Upper lobe of left lung (tissue), 6 donors: ENCODE data around the gene PNLIPRP3. TPM values are rescaled to one million over a fixed set of nuclear protein-coding genes. Genes with fewer than 3 reads are reported as not detected.

ENCODE experiments used
- ATAC-seq, 2 donors: fragments of 200-7000 bp; cut with Tn5 transposase; one replicate each; pipeline ENCODE4 v1.9.1; 2022; ENCODE audit warnings: mild to moderate bottlenecking in 2 of 2, moderate library complexity in 2 of 2; ENCODE audit not compliant: low FRiP score in 2 of 2
- DNase-seq, 2 donors: peaks; one replicate each; pipeline ENCODE4 v3.0.0-alpha.2; 2019 to 2020
- H3K27ac ChIP-seq, 4 donors: fragments of 200-600 bp; sonication (generic); one replicate each; pipeline ENCODE4 v1.5.1; 2016 to 2019
- H3K27me3 ChIP-seq, 4 donors: fragments of 200-600 bp; sonication (generic); one replicate each; pipeline ENCODE4 v1.5.1; 2017 to 2019
- H3K36me3 ChIP-seq, 4 donors: fragments of 200-600 bp; sonication (generic); one replicate each; pipeline ENCODE4 v1.5.1; 2016 to 2019
- H3K4me1 ChIP-seq, 4 donors: fragments of 200-600 bp; sonication (generic); one replicate each; pipeline ENCODE4 v1.5.1; 2018 to 2019
- H3K4me3 ChIP-seq, 4 donors: fragments of 200-600 bp; sonication (generic); one replicate each; pipeline ENCODE4 v1.5.1; 2017 to 2019; ENCODE audit warnings: mild to moderate bottlenecking in 2 of 4, moderate library complexity in 1 of 4
- H3K9me3 ChIP-seq, 4 donors: fragments of 200-600 bp; sonication (generic); one replicate each; pipeline ENCODE4 v1.5.1; 2018 to 2019
- CTCF ChIP-seq, 6 experiments: fragments of 450-650 bp in 4 of 6; fragments of 200-600 bp in 2 of 6; sonication (generic) in 2 of 6; IDR thresholded peaks; one replicate each; pipeline ENCODE4 v1.5.1; 2016 to 2019; ENCODE audit warnings: antibody characterized with exemption in 6 of 6
- EP300 ChIP-seq, 4 donors: sonication (generic); formaldehyde crosslinking; IDR thresholded peaks; one replicate each; pipeline ENCODE4 v1.5.1; 2017; ENCODE audit warnings: antibody characterized with exemption in 4 of 4, control low read depth in 2 of 4
- POLR2A ChIP-seq, 4 donors: fragments of 450-650 bp; IDR thresholded peaks; one replicate each; pipeline ENCODE4 v1.5.1; 2016 to 2017; ENCODE audit warnings: antibody characterized with exemption in 4 of 4, mild to moderate bottlenecking in 2 of 4
- POLR2AphosphoS5 ChIP-seq, 2 donors: sonication (generic); formaldehyde crosslinking; IDR thresholded peaks; one replicate each; pipeline ENCODE4 v1.5.1; 2017; ENCODE audit warnings: antibody characterized with exemption in 2 of 2
- WGBS, 2 donors: methylation state at CpG; one replicate each; pipeline ENCODE4 v1.1.5; 2017 to 2018; 5-methylcytosine and 5-hydroxymethylcytosine counted together
- total RNA-seq, 6 donors: library from RNA; depleted of rRNA in 4 of 6; stranded (reverse); fragments of >200 nt in 4 of 6; gene quantifications; one replicate each; pipeline versions ENCODE4 v1.1.0 to v1.2.1, GENCODE V29; 2016 to 2021
- donor health status: DM: no; HTN: no; CAD: no; lungs with moderate emphysema.
- donor health status: DM: no; HTN: yes; CAD: no; lungs with severe emphysema.

PNLIPRP3 gene
- total RNA-seq, 6 donors from 2014 or later = 0.20 to 0.22 TPM; not detected in 4

DNA sequence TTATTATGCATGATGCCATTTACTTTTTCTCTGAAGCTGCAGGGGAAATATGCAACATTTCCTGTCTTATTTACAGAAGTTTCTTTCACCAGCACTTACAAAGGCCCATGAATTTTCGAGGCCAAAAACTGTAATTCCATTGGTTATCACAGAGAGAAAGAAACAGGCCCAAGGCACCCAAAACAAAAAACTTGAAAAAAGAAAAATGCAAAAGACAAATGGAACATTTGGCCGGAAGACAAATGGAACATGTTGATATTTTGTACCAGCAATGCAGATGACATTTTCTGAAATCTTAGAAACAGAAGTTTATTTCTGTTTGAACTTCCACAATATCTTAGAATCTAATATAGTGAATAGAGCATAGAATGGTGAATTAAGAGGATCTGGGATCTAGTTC, 61.8 kb downstream of the PNLIPRP3 start:
- Histone ChIP-seq H3K4me1 (no peaks in the 10 kb centered on the region), H3K9me3 (no peaks in the 10 kb centered on the region), H3K36me3 (no peaks in the 10 kb centered on the region), H3K27ac (no peak overlapping the region), H3K27me3 (no peaks in the 10 kb centered on the region), H3K4me3 (no peak overlapping the region)
- ATAC-seq = no peak
- WGBS, 2 donors = 59 to 73% methylated on average over 2 of the region's 2 CpGs
- no peak for TF ChIP-seq POLR2AphosphoS5 (IDR thresholded peaks at IDR 0.05)
- DNase-seq = no peak

- no peak overlapping the region for H3K4me3 ChIP-seq
- DNase-seq (no peak), ATAC-seq (no peak)
- no peaks in the 10 kb centered on the region for H3K9me3 ChIP-seq
- TF ChIP-seq POLR2AphosphoS5 (IDR thresholded peaks at IDR 0.05) (no peak), EP300 (IDR thresholded peaks at IDR 0.05) (no peak), CTCF (IDR thresholded peaks at IDR 0.05) (peak in 4 of 6 experiments; percentile 26 to 40 (median 34)), POLR2A (IDR thresholded peaks at IDR 0.05) (no peak)
- 15 to 17% methylated on average over 2 of the region's 2 CpGs for WGBS, 2 donors
- H3K36me3 ChIP-seq = no peaks in the 10 kb centered on the region
- no peaks in the 10 kb centered on the region for H3K27me3 ChIP-seq
- H3K4me1 ChIP-seq = no peaks in the 10 kb centered on the region
- H3K27ac ChIP-seq = no peak overlapping the region
Measured at GRCh38 chr10:116490028-116490662, 62.5 kb downstream of the PNLIPRP3 start.

DNA sequence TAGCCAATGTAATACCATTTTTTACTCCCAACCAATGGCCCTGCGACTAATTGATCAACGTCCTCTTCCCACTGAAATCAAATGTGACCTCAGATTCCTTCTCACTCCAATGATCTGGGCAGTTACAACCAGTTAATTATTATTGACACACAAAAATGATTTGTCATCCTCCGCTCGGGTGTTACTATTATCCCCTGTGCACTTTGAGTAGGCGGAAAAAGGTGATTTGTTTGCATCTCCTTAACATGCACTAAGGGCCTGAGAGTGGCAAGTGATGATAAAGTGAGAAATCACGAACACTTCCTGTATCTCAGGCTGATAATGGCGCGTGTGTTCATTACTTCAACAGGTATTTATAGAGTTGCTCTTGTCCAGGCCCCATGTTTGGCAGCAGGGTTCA, 77.1 kb downstream of the PNLIPRP3 start:
- TF ChIP-seq POLR2A (IDR thresholded peaks at IDR 0.05) = no peak
- no peak for TF ChIP-seq POLR2AphosphoS5 (IDR thresholded peaks at IDR 0.05)
- TF ChIP-seq CTCF (IDR thresholded peaks at IDR 0.05) = no peak
- no peak for TF ChIP-seq EP300 (IDR thresholded peaks at IDR 0.05)
- H3K4me3 ChIP-seq = no peak overlapping the region
- DNase-seq (no peak), ATAC-seq (no peak)
- H3K36me3 ChIP-seq = no peaks in the 10 kb centered on the region
- WGBS, 2 donors = 44 to 59% methylated on average over 8 of the region's 8 CpGs
- no peak overlapping the region for H3K27ac ChIP-seq
- H3K27me3 ChIP-seq = no peaks in the 10 kb centered on the region
- no peaks in the 10 kb centered on the region for H3K4me1 ChIP-seq
- no peaks in the 10 kb centered on the region for H3K9me3 ChIP-seq

DNA sequence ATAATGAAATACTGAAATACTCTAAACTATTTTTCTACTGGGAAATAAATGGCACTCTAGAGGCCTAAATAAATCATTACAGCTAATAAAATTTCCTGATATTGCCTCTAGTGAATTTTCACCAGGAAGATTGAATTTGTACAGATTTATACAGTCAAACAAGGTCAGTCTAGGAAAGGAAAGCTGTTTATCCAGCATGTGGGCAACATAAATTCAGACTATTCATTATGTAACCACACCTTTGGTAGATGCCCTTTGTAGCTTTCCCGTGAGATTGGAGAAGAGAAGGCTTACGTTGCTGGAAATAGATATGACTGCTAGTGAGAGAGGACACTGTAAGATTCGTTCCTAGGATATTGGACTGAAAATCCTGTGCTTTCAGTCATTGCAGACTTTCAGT, 82.9 kb downstream of the PNLIPRP3 start:
- TF ChIP-seq POLR2AphosphoS5 (IDR thresholded peaks at IDR 0.05) (no peak), CTCF (IDR thresholded peaks at IDR 0.05) (no peak), POLR2A (IDR thresholded peaks at IDR 0.05) (no peak), EP300 (IDR thresholded peaks at IDR 0.05) (no peak)
- DNase-seq (no peak), ATAC-seq (no peak)
- WGBS, 2 donors = 75 to 87% methylated on average over 3 of the region's 3 CpGs
- Histone ChIP-seq H3K27ac (no peak overlapping the region), H3K27me3 (no peaks in the 10 kb centered on the region), H3K36me3 (no peaks in the 10 kb centered on the region), H3K4me3 (no peak overlapping the region), H3K4me1 (no peaks in the 10 kb centered on the region), H3K9me3 (no peaks in the 10 kb centered on the region)

DNA sequence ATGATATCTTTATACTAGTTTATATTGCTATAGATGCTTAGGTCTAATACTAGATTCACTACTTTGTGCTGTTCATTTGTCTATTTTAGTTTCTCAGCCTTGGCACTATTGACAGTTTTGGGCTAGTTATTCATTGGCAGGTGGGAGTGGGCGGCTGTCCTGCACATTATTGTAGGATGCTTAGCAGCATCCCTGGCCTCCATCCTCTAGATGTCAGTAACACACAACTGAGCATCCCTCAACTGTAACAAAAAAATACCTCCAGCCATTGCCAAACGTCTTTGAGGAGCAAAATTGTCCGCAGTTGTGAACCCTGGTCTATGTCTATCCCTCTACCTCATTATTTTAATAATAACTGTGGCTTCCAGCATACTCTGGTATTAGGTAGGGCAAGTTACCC, 83.7 kb downstream of the PNLIPRP3 start:
- no peak overlapping the region for H3K4me3 ChIP-seq
- TF ChIP-seq POLR2AphosphoS5 (IDR thresholded peaks at IDR 0.05) = no peak
- TF ChIP-seq EP300 (IDR thresholded peaks at IDR 0.05) = no peak
- no peak for TF ChIP-seq CTCF (IDR thresholded peaks at IDR 0.05)
- H3K36me3 ChIP-seq = no peaks in the 10 kb centered on the region
- H3K9me3 ChIP-seq = no peaks in the 10 kb centered on the region
- DNase-seq (no peak), ATAC-seq (no peak)
- no peaks in the 10 kb centered on the region for H3K27me3 ChIP-seq
- 58 to 72% methylated on average over 3 of the region's 3 CpGs for WGBS, 2 donors
- H3K27ac ChIP-seq = no peak overlapping the region
- H3K4me1 ChIP-seq = no peaks in the 10 kb centered on the region
